Measurements from ENCODE around the gene LSAMP. TPM values are rescaled to one million over a fixed set of nuclear protein-coding genes. Genes with fewer than 3 reads are reported as not detected.

The LSAMP gene
- total and polyA plus RNA-seq, 2 of the 13 experiments (the other 11 are each of a cell fraction or from before 2014, with no cell fraction given): not detected

GRCh38 chr3:116348216-116348615 is 97.1 kb downstream of the LSAMP start:
- in situ Hi-C loops (cut with HindIII; ENCODE audit: extremely low pct_ligation_motif_present, low pct_unique_long_range_greater_than_20kb): no loop called here
- Histone ChIP-seq H3K27ac (ENCODE audit: extremely low read length, insufficient read depth, low read length) (no peak overlapping the region), H3K9ac (ENCODE audit: insufficient read depth, low read depth, low read length) (no peak overlapping the region), H2AFZ (ENCODE audit: low read length) (no peak overlapping the region), H3K9me3 (ENCODE audit: low read length) (no peaks in the 10 kb centered on the region), H3K27me3 (ENCODE audit: control insufficient read depth in 1 of 2, insufficient read depth in 2 of 2, low read length in 2 of 2) (no peaks in the 10 kb centered on the region; a peak in 1 of 5 replicates), H3K4me3 (replicated peaks in 1 of 3; ENCODE audit: insufficient read depth in 1 of 3, low read depth in 2 of 3, low read length in 3 of 3) (no peak overlapping the region), H3K36me3 (replicated peaks in 1 of 2; ENCODE audit: control insufficient read depth in 1 of 2, insufficient read depth in 2 of 2, low read length in 2 of 2) (no peaks in the 10 kb centered on the region), H3K4me1 (ENCODE audit: insufficient read depth, low read length) (no peaks in the 10 kb centered on the region), H3K79me2 (ENCODE audit: insufficient read depth, low read length) (no peaks in the 10 kb centered on the region), H4K20me1 (ENCODE audit: insufficient read depth, low read length) (no peaks in the 10 kb centered on the region), H3K4me2 (ENCODE audit: low read depth, low read length) (no peak overlapping the region)
- intact Hi-C loops (cut with micrococcal nuclease; ENCODE audit: unreplicated experiment): no loop called here
- FAIRE-seq (no peak), DNase-seq (ENCODE audit: low spot score) (no peak), ATAC-seq (no peak)
- WGBS (ENCODE audit: low lambda C conversion rate): 5% methylated on average over 3 of the region's 3 CpGs
- TF ChIP-seq DDIT3 (CRISPR knock-in tag; IDR thresholded peaks at IDR 0.05) (no peak), EHMT2 (IDR thresholded peaks at IDR 0.05; ENCODE audit: borderline replicate concordance, low read depth, low read length) (no peak), DRAP1 (CRISPR knock-in tag; IDR thresholded peaks at IDR 0.05) (no peak), ZNF784 (CRISPR knock-in tag; IDR thresholded peaks at IDR 0.05; ENCODE audit: borderline replicate concordance) (no peak), RFXANK (CRISPR knock-in tag; IDR thresholded peaks at IDR 0.05) (no peak), NFYB (CRISPR knock-in tag; IDR thresholded peaks at IDR 0.05) (no peak), TOE1 (CRISPR knock-in tag; IDR thresholded peaks at IDR 0.05) (no peak), ZC3H4 (CRISPR knock-in tag; IDR thresholded peaks at IDR 0.05; ENCODE audit: borderline replicate concordance) (no peak), MXD1 (CRISPR knock-in tag; IDR thresholded peaks at IDR 0.05) (no peak), ZKSCAN1 (IDR thresholded peaks at IDR 0.05; ENCODE audit: low read length) (no peak), ZNF263 (CRISPR knock-in tag; IDR thresholded peaks at IDR 0.05) (no peak), TFDP2 (CRISPR knock-in tag; IDR thresholded peaks at IDR 0.05) (no peak), EEA1 (CRISPR knock-in tag; IDR thresholded peaks at IDR 0.05; ENCODE audit: borderline replicate concordance) (no peak), ZNF501 (CRISPR knock-in tag; IDR thresholded peaks at IDR 0.05) (no peak), TOPORS (CRISPR knock-in tag; IDR thresholded peaks at IDR 0.05) (no peak), CREB1 (IDR thresholded peaks at IDR 0.05) (no peak), CREB1 (CRISPR knock-in tag; IDR thresholded peaks at IDR 0.05) (no peak), MAF1 (CRISPR knock-in tag; IDR thresholded peaks at IDR 0.05; ENCODE audit: borderline replicate concordance) (no peak), FIP1L1 (IDR thresholded peaks at IDR 0.05; ENCODE audit: borderline replicate concordance, insufficient read depth, low read depth, low read length) (no peak)
- ChIA-PET CTCF (ENCODE audit: low intra/inter-chr PET ratio, low total read pairs) (no interaction called here), POLR2A (no interaction called here)
- BruUV-seq (replicated peaks): no TSS peak

Data from HepG2 (cell line).